PC-3 (cell line): ENCODE data around the gene RFC1. TPM values are rescaled to one million over a fixed set of nuclear protein-coding genes. Genes with fewer than 3 reads are reported as not detected.

Experiments
- ATAC-seq: fragments of 200-7000 bp; cut with Tn5 transposase; 2 replicates; pipeline ENCODE4 v1.9.1; 2020; ENCODE audit warnings: mild to moderate bottlenecking, moderate library complexity
- BruUV-seq: library from RNA; stranded (reverse); fragments of 400-500 nt; replicated peaks from 2 replicates; lab custom pipeline; 2021; lab: Mats Ljungman, UMichigan
- CTCF ChIA-PET: fragments of 300-600 bp; sonication (Branson Sonifier 250); formaldehyde crosslinking; loops from one replicate; lab custom pipeline; 2022; ENCODE audit warnings: antibody characterized with exemption; lab: Charles Lee
- POLR2A ChIA-PET: fragments of 300-600 bp; sonication (Branson Sonifier 250); formaldehyde crosslinking; loops from one replicate; lab custom pipeline; 2022; ENCODE audit warnings: antibody characterized with exemption; ENCODE audit not compliant: unreplicated experiment; lab: Charles Lee
- DNase-seq: peaks from one replicate; pipeline ENCODE4 v3.0.0-alpha.2; 2015
- H2AFZ ChIP-seq: fragments of 300-600 bp; sonication (generic); 2 replicates; pipeline ENCODE4 v1.6.0; 2016; ENCODE audit warnings: antibody characterized with exemption, low read length
- H3F3A ChIP-seq: fragments of 300-600 bp; sonication (generic); one replicate; pipeline ENCODE4 v1.6.0; 2017; ENCODE audit warnings: antibody characterized with exemption, low read length, control low read depth, mild to moderate bottlenecking; ENCODE audit not compliant: unreplicated experiment
- H3K27ac ChIP-seq: fragments of 300-600 bp; sonication (generic); 2 replicates; pipeline ENCODE4 v1.5.1; 2016; ENCODE audit warnings: mild to moderate bottlenecking, low read length
- H3K27me3 ChIP-seq: fragments of 300-600 bp; sonication (generic); 2 replicates; pipeline ENCODE4 v1.6.1; 2016; ENCODE audit warnings: low read length, mixed read lengths
- H3K36me3 ChIP-seq: fragments of 300-600 bp; sonication (generic); 2 replicates; pipeline ENCODE4 v1.6.1; 2016; ENCODE audit warnings: low read depth, mixed run types, low read length, mixed read lengths
- H3K4me1 ChIP-seq: fragments of 300-600 bp; sonication (generic); 2 replicates; pipeline ENCODE4 v1.5.1; 2016; ENCODE audit warnings: low read length; ENCODE audit not compliant: insufficient read depth
- H3K4me2 ChIP-seq: fragments of 300-600 bp; sonication (generic); 2 replicates; pipeline ENCODE4 v1.6.0; 2016; ENCODE audit warnings: low read length
- H3K4me3 ChIP-seq: fragments of 300-600 bp; sonication (generic); 2 replicates; pipeline ENCODE4 v1.5.1; 2016; ENCODE audit warnings: mild to moderate bottlenecking, low read length, mixed read lengths
- H3K79me2 ChIP-seq: fragments of 300-600 bp; sonication (generic); 2 replicates; pipeline ENCODE4 v1.6.1; 2017; ENCODE audit warnings: low read length, mixed read lengths
- H3K9ac ChIP-seq: fragments of 300-600 bp; sonication (generic); 2 replicates; pipeline ENCODE4 v1.6.0; 2016; ENCODE audit warnings: mild to moderate bottlenecking, low read length
- H3K9me2 ChIP-seq: fragments of 300-600 bp; sonication (generic); replicated peaks from 2 replicates; pipeline ENCODE4 v1.6.1; 2016; ENCODE audit warnings: mixed run types, low read length, mixed read lengths
- H3K9me3 ChIP-seq: fragments of 300-600 bp; sonication (generic); 2 replicates; pipeline ENCODE4 v1.6.1; 2016; ENCODE audit warnings: low read length, mixed read lengths
- H4K20me1 ChIP-seq: fragments of 300-600 bp; sonication (generic); 2 replicates; pipeline ENCODE4 v1.6.1; 2016; ENCODE audit warnings: low read length, mixed read lengths
- CTCF ChIP-seq: fragments of 300-600 bp; sonication (generic); conservative IDR thresholded peaks from 2 replicates; pipeline ENCODE4 v1.5.1; 2017; ENCODE audit warnings: antibody characterized with exemption, low read depth, mild to moderate bottlenecking, low read length
- EZH2 ChIP-seq: fragments of 300-600 bp; sonication (generic); IDR thresholded peaks from one replicate; pipeline ENCODE4 v1.6.1; 2017; ENCODE audit warnings: antibody characterized with exemption, mild to moderate bottlenecking, low read length; ENCODE audit not compliant: unreplicated experiment
- EZH2phosphoT487 ChIP-seq: fragments of 300-600 bp; sonication (generic); IDR thresholded peaks from 2 replicates; pipeline ENCODE4 v1.6.1; 2018; ENCODE audit warnings: mild to moderate bottlenecking, antibody characterized with exemption, low read length, borderline replicate concordance
- intact Hi-C: fragments of 100-400 bp; cut with micrococcal nuclease; formaldehyde crosslinking; loops from 2 replicates; pipeline ENCODE4 v1.9.0; 2023
- total RNA-seq: library from RNA; depleted of rRNA; stranded (reverse); fragments of >200 nt; gene quantifications from 2 replicates; pipeline ENCODE4 v1.2.3, GENCODE V29; 2014

RFC1 gene
- total RNA-seq, 1 experiment from 2014 or later = 43.9 TPM

- H2AFZ ChIP-seq = no peak overlapping the region
- POLR2A ChIA-PET = no interaction called here
- intact Hi-C loops = no loop called here
Measured at GRCh38 chr4:39323821-39324220, 42.3 kb downstream of the RFC1 start.

GRCh38 chr4:39320381-39321115, 45.6 kb downstream of the RFC1 start:
- H4K20me1 ChIP-seq = no peaks in the 10 kb centered on the region
- H3K36me3 ChIP-seq = peaks cover 10% of the 10 kb centered on the region
- peaks cover 24% of the 10 kb centered on the region for H3K4me1 ChIP-seq
- H3F3A ChIP-seq = no peaks in the 10 kb centered on the region
- peak overlapping the region; percentile 15; the same call in 1 of the 2 replicates for H3K4me2 ChIP-seq
- H3K27ac ChIP-seq = peak overlapping the region; percentile 62
- ATAC-seq (no peak), DNase-seq (peak; percentile 15)
- no TSS peak for BruUV-seq
- no peaks in the 10 kb centered on the region for H3K27me3 ChIP-seq
- H3K4me3 ChIP-seq = no peak overlapping the region
- intact Hi-C loops = no loop called here
- no peaks in the 10 kb centered on the region for H3K9me3 ChIP-seq
- POLR2A ChIA-PET = interaction anchor here (0.6 kb wide), 2 partner anchors 107 to 139 kb away, joined by 7 to 8 read pairs; no protein-coding TSS in a partner anchor
- no peak for TF ChIP-seq EZH2phosphoT487
- no peak for TF ChIP-seq EZH2
- TF ChIP-seq CTCF = no peak
- H3K79me2 ChIP-seq = no peaks in the 10 kb centered on the region
- no peaks in the 10 kb centered on the region for H3K9me2 ChIP-seq
- no peak overlapping the region for H2AFZ ChIP-seq
- CTCF ChIA-PET = no interaction called here
- no peak overlapping the region for H3K9ac ChIP-seq

More at GRCh38 chr4:39323821-39324220, 42.3 kb downstream of the RFC1 start:
- Histone ChIP-seq H3K27ac (no peak overlapping the region), H3K36me3 (peaks cover 7% of the 10 kb centered on the region), H3K4me1 (peaks cover 24% of the 10 kb centered on the region), H4K20me1 (no peaks in the 10 kb centered on the region), H3K4me3 (no peak overlapping the region), H3K79me2 (no peaks in the 10 kb centered on the region), H3K9me2 (no peaks in the 10 kb centered on the region), H3F3A (no peaks in the 10 kb centered on the region), H3K9ac (no peak overlapping the region), H3K4me2 (no peak overlapping the region), H3K9me3 (no peaks in the 10 kb centered on the region), H3K27me3 (no peaks in the 10 kb centered on the region)
- no TSS peak for BruUV-seq
- DNase-seq = no peak
- CTCF ChIA-PET = no interaction called here
- no peak for TF ChIP-seq EZH2
- no peak for TF ChIP-seq EZH2phosphoT487
- TF ChIP-seq CTCF = no peak
- ATAC-seq = no peak

- TF ChIP-seq CTCF = no peak
- ATAC-seq = peak; percentile 95
Measured at GRCh38 chr4:39319676-39320075, 46.5 kb downstream of the RFC1 start.

More at GRCh38 chr4:39319676-39320075, 46.5 kb downstream of the RFC1 start:
- intact Hi-C loops = loop anchor here (10.0 kb wide), 1 partner anchor 125 kb away; no protein-coding TSS in a partner anchor
- peak overlapping the region; percentile 15 for H3K4me2 ChIP-seq
- no peaks in the 10 kb centered on the region for H3K9me3 ChIP-seq
- no peaks in the 10 kb centered on the region for H3F3A ChIP-seq
- peaks cover 13% of the 10 kb centered on the region for H3K36me3 ChIP-seq
- H3K27me3 ChIP-seq = no peaks in the 10 kb centered on the region
- DNase-seq = peak; percentile 82
- H3K4me1 ChIP-seq = peaks cover 24% of the 10 kb centered on the region
- H2AFZ ChIP-seq = no peak overlapping the region
- no peak overlapping the region for H3K4me3 ChIP-seq
- POLR2A ChIA-PET = interaction anchor here (0.6 kb wide), 1 partner anchor 208 kb away, joined by 3 read pairs; no protein-coding TSS in a partner anchor
- H3K9ac ChIP-seq = no peak overlapping the region
- H4K20me1 ChIP-seq = no peaks in the 10 kb centered on the region
- BruUV-seq = no TSS peak
- no peaks in the 10 kb centered on the region for H3K79me2 ChIP-seq
- H3K27ac ChIP-seq = peak overlapping the region; percentile 62
- CTCF ChIA-PET = no interaction called here
- H3K9me2 ChIP-seq = no peaks in the 10 kb centered on the region
